Glomerular visceral epithelial cell (primary cell): ENCODE results near the gene FHOD3.

Source experiments
- DNase-seq: peaks from one replicate; pipeline ENCODE4 v3.0.0-alpha.2; 2016; ENCODE audit errors: extremely low spot score

The FHOD3 gene

DNA sequence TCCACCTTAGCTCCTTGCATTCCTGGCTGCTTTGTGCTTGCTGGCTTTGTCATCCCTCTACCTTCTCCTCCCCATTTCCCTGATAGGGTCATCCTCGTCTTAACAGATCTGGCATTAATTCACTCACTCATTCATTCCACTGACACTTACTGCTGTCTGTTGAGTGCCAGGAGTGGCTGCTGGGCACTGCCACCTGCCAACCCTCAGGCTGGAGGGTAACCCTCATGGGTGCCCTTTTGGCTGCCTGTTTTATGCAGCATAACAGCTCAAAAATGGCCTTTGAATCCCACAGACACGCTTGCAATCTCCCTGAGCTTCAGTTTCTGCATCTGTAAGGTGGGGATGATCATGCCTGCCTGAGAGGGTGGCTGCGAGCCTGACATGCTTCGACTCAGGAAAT, 25.2 kb downstream of the FHOD3 start:
- DNase-seq = no peak

- DNase-seq = no peak
Measured at GRCh38 chr18:36323421-36323820, 25.9 kb downstream of the FHOD3 start.

GRCh38 chr18:36325846-36326245, 28.3 kb downstream of the FHOD3 start:
- no peak for DNase-seq

- no peak for DNase-seq
Measured at GRCh38 chr18:36326771-36327170, 29.3 kb downstream of the FHOD3 start.

DNA sequence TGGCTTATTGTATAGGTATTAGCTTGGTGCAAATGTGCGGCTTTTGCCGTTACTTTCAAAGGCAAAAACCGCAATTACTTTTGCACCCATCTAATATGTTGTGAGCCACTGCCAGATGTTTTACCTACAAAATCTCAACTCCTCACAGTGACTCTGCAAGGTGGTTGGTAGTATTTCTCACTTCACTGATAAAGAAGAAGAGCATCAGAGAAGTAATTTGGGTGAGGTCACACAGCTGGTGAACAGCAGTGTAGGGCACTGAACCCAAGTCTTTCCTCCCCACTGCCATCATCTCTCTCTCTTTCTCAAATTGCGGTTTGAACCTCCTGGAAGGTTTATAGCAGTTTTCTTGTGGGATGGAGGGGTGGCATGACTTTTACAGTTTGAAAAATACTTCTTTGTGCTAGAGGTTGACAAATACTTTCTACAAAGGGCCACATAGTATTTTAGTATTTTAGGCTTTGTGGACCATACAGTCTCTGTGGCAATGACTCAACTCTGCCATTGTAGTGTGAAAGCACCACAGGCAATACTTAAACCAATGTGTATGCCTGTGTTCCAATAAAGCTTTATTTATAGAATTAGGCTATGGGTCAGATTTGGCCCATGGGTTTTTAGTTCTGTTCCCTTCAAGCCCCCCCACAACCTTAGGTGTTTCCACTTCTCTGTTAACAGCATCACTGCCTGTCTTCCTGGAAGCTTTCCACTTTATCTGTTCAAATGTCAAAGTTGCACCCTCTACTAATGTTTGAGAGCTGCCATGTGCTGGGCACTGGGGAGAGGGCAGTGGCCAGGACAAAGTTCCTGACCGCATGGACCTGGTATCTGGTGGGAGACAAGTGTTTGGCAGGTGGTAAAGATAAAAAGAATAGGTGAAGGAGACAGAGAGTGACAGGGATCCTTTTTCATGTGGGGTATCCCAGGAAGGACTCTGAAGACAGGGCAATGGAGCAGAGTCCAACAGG, 30.1 kb downstream of the FHOD3 start:
- DNase-seq = no peak

DNA sequence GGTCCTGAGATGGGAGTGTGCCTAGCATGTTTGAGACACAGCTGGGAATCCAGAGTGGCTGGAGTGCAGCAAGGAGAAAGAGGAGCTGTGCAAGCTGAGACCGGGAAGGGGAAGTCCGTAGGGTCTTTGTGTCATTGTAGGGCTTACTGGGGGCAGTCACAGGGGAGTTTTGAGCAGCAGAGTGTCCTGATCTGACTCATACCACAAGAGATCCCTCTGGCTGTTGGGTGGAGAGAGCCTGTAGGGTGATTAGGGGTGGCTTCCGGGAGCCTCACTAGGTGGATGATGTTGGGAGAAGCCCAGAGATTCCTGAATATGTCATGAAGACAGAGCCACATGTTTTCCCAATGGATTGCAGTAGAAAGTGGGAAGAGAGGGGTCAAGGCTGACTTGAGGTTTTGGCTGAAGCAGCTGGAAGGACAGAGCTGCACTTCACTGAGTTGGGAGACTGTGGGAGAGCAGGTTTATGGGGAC, 30.9 kb downstream of the FHOD3 start:
- DNase-seq = no peak

DNA sequence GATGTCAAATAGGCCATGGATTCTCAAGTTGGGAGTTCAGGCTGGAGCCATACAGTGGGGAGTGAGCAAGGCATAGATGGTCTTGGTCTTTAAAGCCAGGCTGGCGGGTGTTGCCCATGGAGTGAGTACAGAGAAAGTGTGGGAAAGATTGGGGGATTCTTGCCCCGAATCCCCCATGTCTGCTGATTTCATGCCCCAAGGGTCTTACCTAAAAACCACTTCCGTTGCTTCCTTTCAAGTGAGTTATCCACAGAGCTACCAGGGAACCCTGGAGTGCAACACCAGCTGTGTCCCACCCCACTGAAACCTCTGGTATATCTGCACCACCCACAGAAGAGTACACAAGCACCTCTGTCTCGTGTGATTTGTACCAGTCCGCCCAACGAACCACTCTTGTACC, 31.4 kb downstream of the FHOD3 start:
- no peak for DNase-seq

GRCh38 chr18:36329684-36330434, 32.3 kb downstream of the FHOD3 start:
- no peak for DNase-seq

DNA sequence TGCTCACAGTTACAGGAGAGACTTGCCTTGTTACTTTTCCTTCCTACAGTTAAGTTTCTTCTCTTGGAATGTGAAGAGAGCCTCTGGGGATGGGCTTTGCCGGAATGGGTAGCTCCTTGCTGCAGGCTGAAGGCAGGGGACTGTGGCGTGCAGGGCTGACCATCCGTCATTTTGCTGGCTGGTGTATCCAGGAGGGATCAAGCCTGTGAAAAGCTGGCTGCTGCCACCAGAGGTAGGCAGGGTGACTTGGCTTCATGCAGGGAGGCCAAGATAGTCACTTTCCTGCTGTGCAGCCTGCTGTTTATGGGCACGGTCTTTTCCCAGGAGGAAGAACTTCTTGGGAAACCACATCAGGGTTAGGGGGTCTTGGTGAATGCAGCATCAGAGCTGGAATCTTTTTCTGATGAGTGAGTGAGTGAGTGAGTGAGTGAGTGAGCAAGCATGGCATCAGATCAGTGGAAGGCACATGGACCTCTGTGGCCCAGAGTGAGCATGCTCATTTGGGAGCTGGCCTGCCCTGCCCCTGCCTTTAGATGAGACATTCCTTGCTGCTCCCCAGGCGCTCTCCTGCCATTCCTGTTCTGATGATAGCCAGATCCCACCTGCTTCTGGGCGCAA, 33.0 kb downstream of the FHOD3 start:
- no peak for DNase-seq

DNA sequence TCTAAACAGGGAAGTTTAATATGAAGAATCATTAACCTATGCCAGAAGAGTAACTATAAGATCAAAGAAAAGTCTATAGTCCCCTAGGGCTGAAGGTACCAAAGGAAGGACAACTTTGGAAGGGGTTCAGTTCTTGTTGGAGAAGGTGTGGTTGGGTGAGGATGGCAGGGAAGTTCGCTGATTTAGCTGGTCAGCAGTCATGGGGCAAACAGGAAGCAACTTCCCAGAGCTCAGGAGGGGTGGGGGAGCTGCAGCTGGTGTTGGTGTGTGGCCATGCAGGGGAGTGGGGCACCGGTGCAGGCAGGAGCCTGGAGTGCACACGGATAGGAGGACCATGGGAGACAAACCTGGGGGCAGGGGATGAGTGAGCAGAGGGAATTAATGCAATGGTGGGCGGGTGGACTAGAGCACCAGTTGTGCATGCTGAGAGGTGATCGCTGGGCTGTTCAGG, 34.0 kb downstream of the FHOD3 start:
- DNase-seq = peak; percentile 67

- no peak for DNase-seq
Measured at GRCh38 chr18:36333414-36333813, 35.9 kb downstream of the FHOD3 start.

DNA sequence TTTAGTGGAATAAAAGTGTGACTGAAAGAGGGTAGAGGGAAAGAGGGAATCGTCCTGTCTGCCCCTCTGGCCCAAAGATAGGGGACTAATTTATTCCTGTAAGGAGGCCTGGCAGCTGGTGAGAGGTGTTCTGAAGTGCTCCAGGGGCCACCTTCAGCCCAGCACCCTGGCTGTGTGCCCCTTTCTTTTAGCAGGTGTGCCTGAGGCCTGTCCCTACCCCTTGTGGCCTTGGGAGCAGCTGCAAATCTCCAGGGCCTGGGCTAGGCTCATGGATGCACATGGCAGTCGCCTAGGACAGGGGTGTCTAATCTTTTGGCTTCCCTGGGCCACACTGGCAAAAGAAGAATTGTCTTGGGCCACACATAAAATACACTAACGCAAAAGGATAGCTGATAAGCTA, 37.3 kb downstream of the FHOD3 start:
- DNase-seq = no peak

- no peak for DNase-seq
Measured at GRCh38 chr18:36335476-36336279, 38.2 kb downstream of the FHOD3 start.

DNA sequence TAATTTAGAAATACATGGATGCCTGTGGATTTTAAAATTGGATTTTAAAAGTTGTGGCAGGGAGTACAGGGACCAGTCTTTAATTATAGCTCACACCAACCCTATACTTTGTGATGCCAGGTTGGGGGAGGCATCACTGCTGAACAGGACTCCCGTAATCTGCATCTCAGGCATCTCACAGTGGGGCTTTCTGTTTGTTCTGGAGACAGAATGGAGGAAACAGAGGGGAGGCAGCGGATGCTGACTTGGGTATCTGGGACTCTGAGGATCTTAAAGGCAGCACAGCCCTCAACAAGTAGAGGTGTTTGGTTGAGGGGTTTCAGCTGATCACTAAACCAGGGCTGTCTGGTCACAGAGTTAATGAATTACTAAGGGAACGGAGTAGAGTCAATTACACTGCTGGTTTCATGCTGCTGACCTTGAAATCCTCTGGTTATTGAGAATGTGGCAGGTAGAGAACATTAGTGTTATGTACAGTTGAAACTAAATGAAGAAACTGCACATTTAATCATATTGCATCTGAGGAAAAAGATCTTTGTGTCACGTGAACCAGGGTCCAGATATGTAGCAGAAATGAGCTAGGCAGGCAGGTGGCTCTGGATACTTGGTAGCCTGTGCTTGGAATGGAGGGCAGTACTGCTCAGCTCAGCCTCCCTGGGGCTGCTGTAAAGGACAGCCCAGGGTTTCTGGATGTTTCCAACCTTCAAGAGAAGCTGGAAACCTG, 40.3 kb downstream of the FHOD3 start:
- DNase-seq = peak; percentile 64

DNA sequence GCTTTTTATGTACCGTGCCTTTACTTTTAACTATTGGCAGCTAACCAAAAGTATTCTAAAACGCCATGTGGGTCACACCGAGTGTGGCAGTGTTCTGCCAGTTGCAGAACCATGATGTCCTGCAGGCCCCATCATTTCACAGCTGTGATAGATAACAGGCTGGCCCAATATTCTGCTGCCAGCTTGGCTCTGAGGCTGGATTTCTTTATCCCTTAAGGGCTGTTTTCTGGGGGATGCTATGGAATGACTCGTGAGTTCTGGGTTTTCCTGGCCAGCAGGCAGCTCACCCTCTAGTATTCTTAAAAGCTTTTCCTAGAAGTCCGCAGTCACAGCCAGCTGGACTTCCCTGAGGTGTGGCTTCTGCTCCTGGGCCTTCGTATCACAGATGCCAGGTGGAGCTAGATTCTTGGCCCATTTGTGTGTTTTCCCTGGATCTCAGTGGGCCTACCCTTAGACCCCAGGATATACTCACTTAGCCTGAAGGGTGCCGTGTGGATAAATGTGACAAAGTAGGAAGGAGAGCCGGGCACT, 41.0 kb downstream of the FHOD3 start:
- DNase-seq = peak; percentile 21

DNA sequence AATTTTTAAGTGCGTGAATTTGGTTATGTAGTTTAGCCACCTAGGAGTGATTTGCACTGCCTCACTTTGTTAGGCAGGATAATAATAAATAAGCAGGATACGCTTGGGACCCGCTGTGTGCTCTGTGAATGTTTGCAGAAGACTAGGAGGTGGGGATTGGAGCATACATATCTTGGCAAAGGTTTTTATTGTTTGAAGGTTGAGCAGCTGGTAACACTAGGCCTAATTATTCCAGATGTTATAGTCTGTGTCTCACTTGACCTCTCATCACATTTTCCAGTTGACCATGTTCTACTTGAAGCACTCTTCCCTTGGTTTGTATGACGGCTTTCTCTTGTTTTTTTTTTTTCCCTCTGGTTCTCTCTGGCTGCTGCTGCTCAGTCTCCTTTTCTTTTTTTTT, 42.7 kb downstream of the FHOD3 start:
- DNase-seq = no peak

GRCh38 chr18:36341944-36342343, 44.4 kb downstream of the FHOD3 start:
- no peak for DNase-seq

DNA sequence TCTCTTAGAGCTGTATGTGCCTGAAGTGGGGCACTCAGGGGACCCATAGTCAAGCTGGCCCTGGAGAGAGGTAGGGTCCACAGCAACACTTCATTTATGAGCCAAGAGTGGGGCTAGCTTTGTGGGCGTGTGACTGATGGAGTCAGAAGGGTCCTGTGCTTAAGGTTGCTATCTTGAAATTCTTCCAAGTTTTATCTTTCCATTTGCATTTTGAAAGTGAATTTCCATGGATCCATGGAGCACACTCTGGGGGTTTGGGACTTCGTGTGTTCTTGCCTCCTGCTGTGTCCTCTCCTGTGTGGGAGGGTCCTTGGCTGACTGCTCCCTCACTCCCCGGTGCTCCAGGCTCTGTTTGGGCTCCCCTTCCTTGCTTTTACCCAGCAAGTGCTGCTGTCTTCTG, 50.8 kb downstream of the FHOD3 start:
- DNase-seq = no peak

GRCh38 chr18:36348971-36349417, 51.5 kb downstream of the FHOD3 start:
- peak; percentile 81 for DNase-seq

DNA sequence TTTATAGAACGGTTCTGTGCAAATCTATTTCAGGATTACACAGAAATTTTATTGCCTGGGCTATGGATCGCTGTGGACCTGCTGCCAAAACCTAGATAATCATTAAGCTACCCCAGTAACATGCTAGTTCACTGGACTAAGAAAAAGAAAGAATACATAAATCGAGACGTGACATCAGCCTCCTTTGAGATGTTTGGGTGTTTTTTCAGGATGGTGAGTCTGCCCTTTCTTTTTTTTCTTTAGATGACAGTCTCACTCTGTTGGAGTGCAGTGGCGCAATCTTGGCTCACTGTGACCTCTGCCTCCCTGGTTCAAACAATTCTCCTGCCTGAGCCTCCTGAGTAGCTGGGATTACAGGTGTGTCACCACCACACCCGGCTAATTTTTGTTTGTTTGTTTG, 52.0 kb downstream of the FHOD3 start:
- peak; percentile 92 for DNase-seq
